NCI-H226 (cell line): Measurements from ENCODE around the gene TBX10.
"Not testable (repeated sequence)": the region's sequence is repeated elsewhere in the genome, so short reads cannot be mapped to it uniquely, and the experiment has no call there.

Experiments
- DNase-seq: peaks from one replicate; pipeline ENCODE4 v3.0.0-alpha.2; 2015

The TBX10 gene

GRCh38 chr11:67614730-67615714 is 24.5 kb downstream of the TBX10 start:
- no peak for DNase-seq

- DNase-seq = peak; percentile 75
Measured at GRCh38 chr11:67613960-67614715, 25.4 kb downstream of the TBX10 start.

GRCh38 chr11:67613313-67613959 is 26.1 kb downstream of the TBX10 start:
- no peak for DNase-seq

- DNase-seq = no peak
Measured at GRCh38 chr11:67612751-67613150, 26.8 kb downstream of the TBX10 start.

- DNase-seq = no peak
Measured at GRCh38 chr11:67611704-67612587, 27.6 kb downstream of the TBX10 start.

- DNase-seq = no peak
Measured at GRCh38 chr11:67611165-67611564, 28.4 kb downstream of the TBX10 start.

- no peak for DNase-seq
Measured at GRCh38 chr11:67610302-67610868, 29.2 kb downstream of the TBX10 start.

- DNase-seq = no peak
Measured at GRCh38 chr11:67609316-67609715, 30.2 kb downstream of the TBX10 start.

- no peak for DNase-seq
Measured at GRCh38 chr11:67608486-67608885, 31.1 kb downstream of the TBX10 start.

GRCh38 chr11:67607507-67607906 is 32.1 kb downstream of the TBX10 start:
- no peak for DNase-seq

GRCh38 chr11:67606492-67607295 is 32.9 kb downstream of the TBX10 start, which contains the start of gene NDUFV1:
Gene NDUFV1, plus strand, starts transcription at chr11:67606936. Its CDS starts 69 bp downstream, at chr11:67607005.
- peak; percentile 87 for DNase-seq

GRCh38 chr11:67606093-67606491 is 33.5 kb downstream of the TBX10 start:
- no peak for DNase-seq

- DNase-seq = no peak
Measured at GRCh38 chr11:67605231-67606011, 34.1 kb downstream of the TBX10 start.

GRCh38 chr11:67604815-67605214 is 34.7 kb downstream of the TBX10 start:
- DNase-seq = no peak

GRCh38 chr11:67604119-67604518 is 35.4 kb downstream of the TBX10 start:
- DNase-seq = not testable (repeated sequence)

- DNase-seq = no peak
Measured at GRCh38 chr11:67601098-67601497, 38.5 kb downstream of the TBX10 start.

GRCh38 chr11:67600324-67601029 is 39.1 kb downstream of the TBX10 start:
- DNase-seq = no peak

- DNase-seq = no peak
Measured at GRCh38 chr11:67599149-67599548, 40.4 kb downstream of the TBX10 start.

GRCh38 chr11:67597963-67598362 is 41.6 kb downstream of the TBX10 start:
- DNase-seq = not testable (repeated sequence)
